ENCODE measurements around the gene PPP1R16B.
"Not testable (repeated sequence)": the region's sequence is repeated elsewhere in the genome, so short reads cannot be mapped to it uniquely, and the experiment has no call there.

The PPP1R16B gene

GRCh38 chr20:38939686-38940085 lies 134.2 kb downstream of the PPP1R16B start:
- DNase-seq: no peak

- DNase-seq: no peak
Measured at GRCh38 chr20:38940644-38941043, 135.1 kb downstream of the PPP1R16B start.

GRCh38 chr20:38941726-38942389 lies 136.4 kb downstream of the PPP1R16B start:
- DNase-seq: no peak

- DNase-seq: no peak
Measured at GRCh38 chr20:38945012-38945411, 139.5 kb downstream of the PPP1R16B start.

- no peak for DNase-seq
Measured at GRCh38 chr20:38946836-38947235, 141.3 kb downstream of the PPP1R16B start.

- no peak for DNase-seq
Measured at GRCh38 chr20:38947931-38948362, 142.4 kb downstream of the PPP1R16B start.

- no peak for DNase-seq
Measured at GRCh38 chr20:38950254-38950653, 144.8 kb downstream of the PPP1R16B start.

- no peak for DNase-seq
Measured at GRCh38 chr20:38951611-38952010, 146.1 kb downstream of the PPP1R16B start.

- DNase-seq: no peak
Measured at GRCh38 chr20:38952153-38952552, 146.7 kb downstream of the PPP1R16B start.

GRCh38 chr20:38953630-38954340 lies 148.3 kb downstream of the PPP1R16B start:
- DNase-seq: no peak

GRCh38 chr20:38957235-38957876 lies 151.9 kb downstream of the PPP1R16B start:
- DNase-seq: no peak

GRCh38 chr20:38957915-38958485 lies 152.5 kb downstream of the PPP1R16B start:
- DNase-seq: no peak

GRCh38 chr20:38960187-38960687 lies 154.7 kb downstream of the PPP1R16B start:
- DNase-seq: not testable (repeated sequence)

- DNase-seq: peak in 1 of 2 experiments; percentile 57
Measured at GRCh38 chr20:38961530-38962043, 156.1 kb downstream of the PPP1R16B start.

GRCh38 chr20:38962044-38962927 lies 156.8 kb downstream of the PPP1R16B start, which contains the start of gene DHX35:
DHX35 (plus strand) TSS chr20:38962344; CDS start chr20:38962368, 24 bp downstream.
- peak; percentile 98 for DNase-seq

- no peak for DNase-seq
Measured at GRCh38 chr20:38962928-38963401, 157.5 kb downstream of the PPP1R16B start.

GRCh38 chr20:38963745-38964144 lies 158.2 kb downstream of the PPP1R16B start:
- no peak for DNase-seq

- DNase-seq: no peak
Measured at GRCh38 chr20:38965264-38965663, 159.8 kb downstream of the PPP1R16B start.

- no peak for DNase-seq
Measured at GRCh38 chr20:38968090-38968489, 162.6 kb downstream of the PPP1R16B start.

GRCh38 chr20:38969708-38970107 lies 164.2 kb downstream of the PPP1R16B start:
- no peak for DNase-seq

GRCh38 chr20:38970302-38970701 lies 164.8 kb downstream of the PPP1R16B start:
- peak; percentile 28 to 43 for DNase-seq
